PC-3 (cell line): ENCODE data around the gene C8B. TPM values are rescaled to one million over a fixed set of nuclear protein-coding genes. Genes with fewer than 3 reads are reported as not detected.

Experiments
- ATAC-seq: fragments of 200-7000 bp; cut with Tn5 transposase; 2 replicates; pipeline ENCODE4 v1.9.1; 2020; ENCODE audit warnings: mild to moderate bottlenecking, moderate library complexity
- BruUV-seq: library from RNA; stranded (reverse); fragments of 400-500 nt; replicated peaks from 2 replicates; lab custom pipeline; 2021; lab: Mats Ljungman, UMichigan
- CTCF ChIA-PET: fragments of 300-600 bp; sonication (Branson Sonifier 250); formaldehyde crosslinking; loops from one replicate; lab custom pipeline; 2022; ENCODE audit warnings: antibody characterized with exemption; lab: Charles Lee
- POLR2A ChIA-PET: fragments of 300-600 bp; sonication (Branson Sonifier 250); formaldehyde crosslinking; loops from one replicate; lab custom pipeline; 2022; ENCODE audit warnings: antibody characterized with exemption; ENCODE audit not compliant: unreplicated experiment; lab: Charles Lee
- DNase-seq: peaks from one replicate; pipeline ENCODE4 v3.0.0-alpha.2; 2015
- H2AFZ ChIP-seq: fragments of 300-600 bp; sonication (generic); 2 replicates; pipeline ENCODE4 v1.6.0; 2016; ENCODE audit warnings: antibody characterized with exemption, low read length
- H3F3A ChIP-seq: fragments of 300-600 bp; sonication (generic); one replicate; pipeline ENCODE4 v1.6.0; 2017; ENCODE audit warnings: antibody characterized with exemption, low read length, control low read depth, mild to moderate bottlenecking; ENCODE audit not compliant: unreplicated experiment
- H3K27ac ChIP-seq: fragments of 300-600 bp; sonication (generic); 2 replicates; pipeline ENCODE4 v1.5.1; 2016; ENCODE audit warnings: mild to moderate bottlenecking, low read length
- H3K27me3 ChIP-seq: fragments of 300-600 bp; sonication (generic); 2 replicates; pipeline ENCODE4 v1.6.1; 2016; ENCODE audit warnings: low read length, mixed read lengths
- H3K36me3 ChIP-seq: fragments of 300-600 bp; sonication (generic); 2 replicates; pipeline ENCODE4 v1.6.1; 2016; ENCODE audit warnings: low read depth, mixed run types, low read length, mixed read lengths
- H3K4me1 ChIP-seq: fragments of 300-600 bp; sonication (generic); 2 replicates; pipeline ENCODE4 v1.5.1; 2016; ENCODE audit warnings: low read length; ENCODE audit not compliant: insufficient read depth
- H3K4me2 ChIP-seq: fragments of 300-600 bp; sonication (generic); 2 replicates; pipeline ENCODE4 v1.6.0; 2016; ENCODE audit warnings: low read length
- H3K4me3 ChIP-seq: fragments of 300-600 bp; sonication (generic); 2 replicates; pipeline ENCODE4 v1.5.1; 2016; ENCODE audit warnings: mild to moderate bottlenecking, low read length, mixed read lengths
- H3K79me2 ChIP-seq: fragments of 300-600 bp; sonication (generic); 2 replicates; pipeline ENCODE4 v1.6.1; 2017; ENCODE audit warnings: low read length, mixed read lengths
- H3K9ac ChIP-seq: fragments of 300-600 bp; sonication (generic); 2 replicates; pipeline ENCODE4 v1.6.0; 2016; ENCODE audit warnings: mild to moderate bottlenecking, low read length
- H3K9me2 ChIP-seq: fragments of 300-600 bp; sonication (generic); replicated peaks from 2 replicates; pipeline ENCODE4 v1.6.1; 2016; ENCODE audit warnings: mixed run types, low read length, mixed read lengths
- H3K9me3 ChIP-seq: fragments of 300-600 bp; sonication (generic); 2 replicates; pipeline ENCODE4 v1.6.1; 2016; ENCODE audit warnings: low read length, mixed read lengths
- H4K20me1 ChIP-seq: fragments of 300-600 bp; sonication (generic); 2 replicates; pipeline ENCODE4 v1.6.1; 2016; ENCODE audit warnings: low read length, mixed read lengths
- CTCF ChIP-seq: fragments of 300-600 bp; sonication (generic); conservative IDR thresholded peaks from 2 replicates; pipeline ENCODE4 v1.5.1; 2017; ENCODE audit warnings: antibody characterized with exemption, low read depth, mild to moderate bottlenecking, low read length
- EZH2 ChIP-seq: fragments of 300-600 bp; sonication (generic); IDR thresholded peaks from one replicate; pipeline ENCODE4 v1.6.1; 2017; ENCODE audit warnings: antibody characterized with exemption, mild to moderate bottlenecking, low read length; ENCODE audit not compliant: unreplicated experiment
- EZH2phosphoT487 ChIP-seq: fragments of 300-600 bp; sonication (generic); IDR thresholded peaks from 2 replicates; pipeline ENCODE4 v1.6.1; 2018; ENCODE audit warnings: mild to moderate bottlenecking, antibody characterized with exemption, low read length, borderline replicate concordance
- intact Hi-C: fragments of 100-400 bp; cut with micrococcal nuclease; formaldehyde crosslinking; loops from 2 replicates; pipeline ENCODE4 v1.9.0; 2023
- total RNA-seq: library from RNA; depleted of rRNA; stranded (reverse); fragments of >200 nt; gene quantifications from 2 replicates; pipeline ENCODE4 v1.2.3, GENCODE V29; 2014

C8B gene
- total RNA-seq, 1 experiment from 2014 or later: not detected

- Histone ChIP-seq H3K4me1 (no peaks in the 10 kb centered on the region), H3K9me3 (no peaks in the 10 kb centered on the region), H2AFZ (no peak overlapping the region), H3K36me3 (no peaks in the 10 kb centered on the region), H4K20me1 (no peaks in the 10 kb centered on the region), H3F3A (no peaks in the 10 kb centered on the region), H3K27ac (no peak overlapping the region), H3K27me3 (peaks cover 59% of the 10 kb centered on the region), H3K4me2 (no peak overlapping the region), H3K79me2 (no peaks in the 10 kb centered on the region), H3K4me3 (no peak overlapping the region), H3K9me2 (no peaks in the 10 kb centered on the region), H3K9ac (no peak overlapping the region)
- ChIA-PET POLR2A (no interaction called here), CTCF (no interaction called here)
- intact Hi-C loops: no loop called here
- ATAC-seq (no peak), DNase-seq (no peak)
- no TSS peak for BruUV-seq
- TF ChIP-seq EZH2 (no peak), CTCF (no peak), EZH2phosphoT487 (no peak)
Measured at GRCh38 chr1:56993475-56993874, 27.7 kb upstream of the C8B start.

GRCh38 chr1:56992318-56993125 lies 26.7 kb upstream of the C8B start:
- ChIA-PET POLR2A (no interaction called here), CTCF (no interaction called here)
- no TSS peak for BruUV-seq

More at GRCh38 chr1:56992318-56993125, 26.7 kb upstream of the C8B start:
- Histone ChIP-seq H3K4me1 (no peaks in the 10 kb centered on the region), H2AFZ (no peak overlapping the region), H3K36me3 (no peaks in the 10 kb centered on the region), H3K9ac (no peak overlapping the region), H3K79me2 (no peaks in the 10 kb centered on the region), H4K20me1 (no peaks in the 10 kb centered on the region), H3K9me2 (no peaks in the 10 kb centered on the region), H3K9me3 (no peaks in the 10 kb centered on the region), H3F3A (no peaks in the 10 kb centered on the region), H3K27me3 (peaks cover 59% of the 10 kb centered on the region), H3K27ac (no peak overlapping the region), H3K4me3 (no peak overlapping the region), H3K4me2 (no peak overlapping the region)
- TF ChIP-seq EZH2: no peak
- no peak for TF ChIP-seq CTCF
- no peak for TF ChIP-seq EZH2phosphoT487
- intact Hi-C loops: no loop called here
- DNase-seq: no peak
- no peak for ATAC-seq
